NB4 (cell line): ENCODE data around the gene OPTN.

Source experiments
- POLR2A ChIP-seq: IDR thresholded peaks from 2 replicates; pipeline ENCODE4 v1.6.1; 2011; ENCODE audit warnings: mild to moderate bottlenecking; ENCODE audit not compliant: insufficient read length; ENCODE audit errors: extremely low read depth
- TF ChIP-seq, protein P1 (sequence below): IDR thresholded peaks from one replicate; pipeline ENCODE4 v1.5.1; 2012; ENCODE audit warnings: low read depth, low read length

DNA sequence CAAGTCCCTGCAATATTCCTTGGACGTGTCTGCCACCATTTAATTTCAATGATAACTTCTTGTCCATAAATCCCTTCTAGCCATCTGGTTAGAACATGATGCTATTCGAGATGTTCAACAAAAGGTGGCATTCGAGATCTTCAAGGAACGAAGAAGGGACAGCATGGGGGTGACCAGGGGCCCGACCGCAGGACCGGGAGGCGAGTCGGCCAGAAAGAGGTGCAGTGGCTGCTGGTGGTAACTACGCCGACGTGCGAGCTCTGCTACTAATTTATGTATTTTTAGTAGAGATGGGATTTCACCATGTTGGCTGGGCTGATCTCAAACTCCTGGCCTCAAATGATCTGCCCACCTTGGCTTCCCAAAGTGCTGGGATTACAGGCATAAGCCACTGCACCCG is 4.7 kb downstream of the OPTN start:
- TF ChIP-seq, protein P1, sequence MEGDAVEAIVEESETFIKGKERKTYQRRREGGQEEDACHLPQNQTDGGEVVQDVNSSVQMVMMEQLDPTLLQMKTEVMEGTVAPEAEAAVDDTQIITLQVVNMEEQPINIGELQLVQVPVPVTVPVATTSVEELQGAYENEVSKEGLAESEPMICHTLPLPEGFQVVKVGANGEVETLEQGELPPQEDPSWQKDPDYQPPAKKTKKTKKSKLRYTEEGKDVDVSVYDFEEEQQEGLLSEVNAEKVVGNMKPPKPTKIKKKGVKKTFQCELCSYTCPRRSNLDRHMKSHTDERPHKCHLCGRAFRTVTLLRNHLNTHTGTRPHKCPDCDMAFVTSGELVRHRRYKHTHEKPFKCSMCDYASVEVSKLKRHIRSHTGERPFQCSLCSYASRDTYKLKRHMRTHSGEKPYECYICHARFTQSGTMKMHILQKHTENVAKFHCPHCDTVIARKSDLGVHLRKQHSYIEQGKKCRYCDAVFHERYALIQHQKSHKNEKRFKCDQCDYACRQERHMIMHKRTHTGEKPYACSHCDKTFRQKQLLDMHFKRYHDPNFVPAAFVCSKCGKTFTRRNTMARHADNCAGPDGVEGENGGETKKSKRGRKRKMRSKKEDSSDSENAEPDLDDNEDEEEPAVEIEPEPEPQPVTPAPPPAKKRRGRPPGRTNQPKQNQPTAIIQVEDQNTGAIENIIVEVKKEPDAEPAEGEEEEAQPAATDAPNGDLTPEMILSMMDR, result no peak
- TF ChIP-seq POLR2A, result no peak
